GM10266 (cell line): ENCODE results near the gene COL28A1.
A peak's percentile ranks its signal among the peaks of the same experiment; 100 is the strongest.

Source experiments
- DNase-seq: peaks from one replicate; pipeline ENCODE4 v3.0.0; 2012; ENCODE audit errors: extremely low spot score
- CTCF ChIP-seq: IDR thresholded peaks from 2 replicates; pipeline ENCODE4 v1.5.1; 2012; ENCODE audit warnings: mild to moderate bottlenecking, low read depth; ENCODE audit not compliant: control insufficient read depth, insufficient read depth; ENCODE audit errors: missing control alignments

The COL28A1 gene

GRCh38 chr7:7370076-7370475, 165.6 kb downstream of the COL28A1 start:
- DNase-seq, result no peak
- no peak for TF ChIP-seq CTCF

- TF ChIP-seq CTCF, result no peak
- no peak for DNase-seq
Measured at GRCh38 chr7:7369134-7369533, 166.5 kb downstream of the COL28A1 start.

- DNase-seq, result no peak
- TF ChIP-seq CTCF, result no peak
Measured at GRCh38 chr7:7354674-7355073, 181.0 kb downstream of the COL28A1 start.

- DNase-seq, result no peak
Measured at GRCh38 chr7:7352845-7353244, 182.8 kb downstream of the COL28A1 start.

GRCh38 chr7:7351832-7352231, 183.8 kb downstream of the COL28A1 start:
- TF ChIP-seq CTCF, result no peak
- DNase-seq, result no peak

More at GRCh38 chr7:7352845-7353244, 182.8 kb downstream of the COL28A1 start:
- peak; percentile 14 for TF ChIP-seq CTCF

GRCh38 chr7:7351156-7351555, 184.5 kb downstream of the COL28A1 start:
- TF ChIP-seq CTCF, result no peak
- DNase-seq, result no peak

GRCh38 chr7:7349156-7349555, 186.5 kb downstream of the COL28A1 start:
- DNase-seq, result no peak
- TF ChIP-seq CTCF, result no peak
